Smooth muscle cell (in vitro differentiated cells): ENCODE results near the gene TPCN1. TPM values are rescaled to one million over a fixed set of nuclear protein-coding genes. Genes with fewer than 3 reads are reported as not detected.

ENCODE experiments used
- DNase-seq: peaks from one replicate; lab custom pipeline; 2025; ENCODE audit not compliant: unreplicated experiment; lab: John Stamatoyannopoulos, UW
- H2AFZ ChIP-seq: fragments of 200-600 bp; sonication (generic); 2 replicates; pipeline ENCODE4 v1.6.0; 2016; ENCODE audit warnings: antibody characterized with exemption, low read depth, mild to moderate bottlenecking
- H3F3A ChIP-seq: fragments of 200-600 bp; sonication (generic); 2 replicates; pipeline ENCODE4 v1.6.0; 2017; ENCODE audit warnings: antibody characterized with exemption, low read depth
- H3K27ac ChIP-seq: fragments of 200-600 bp; sonication (generic); 2 replicates; pipeline ENCODE4 v1.5.1; 2016; ENCODE audit warnings: low read depth, mild to moderate bottlenecking
- H3K27me3 ChIP-seq: fragments of 200-600 bp; sonication (generic); 2 replicates; pipeline ENCODE4 v1.6.1; 2016; ENCODE audit warnings: low read depth, mild to moderate bottlenecking
- H3K36me3 ChIP-seq: fragments of 200-600 bp; sonication (generic); 2 replicates; pipeline ENCODE4 v1.5.1; 2016; ENCODE audit warnings: low read depth
- H3K4me1 ChIP-seq: fragments of 200-600 bp; sonication (generic); 2 replicates; pipeline ENCODE4 v1.5.1; 2016; ENCODE audit warnings: low read depth
- H3K4me2 ChIP-seq: fragments of 200-600 bp; sonication (generic); 2 replicates; pipeline ENCODE4 v1.6.0; 2016; ENCODE audit warnings: mild to moderate bottlenecking
- H3K4me3 ChIP-seq: fragments of 200-600 bp; sonication (generic); 2 replicates; pipeline ENCODE4 v1.5.1; 2016; ENCODE audit warnings: mild to moderate bottlenecking
- H3K79me2 ChIP-seq: fragments of 200-600 bp; sonication (generic); 2 replicates; pipeline ENCODE4 v1.6.0; 2016; ENCODE audit warnings: low read depth, mild to moderate bottlenecking
- H3K9ac ChIP-seq: fragments of 200-600 bp; sonication (generic); 2 replicates; pipeline ENCODE4 v1.6.0; 2016; ENCODE audit warnings: low read depth
- H3K9me3 ChIP-seq: fragments of 200-600 bp; sonication (generic); replicated peaks from 2 replicates; pipeline ENCODE4 v1.5.1; 2016; ENCODE audit warnings: low read depth
- H4K20me1 ChIP-seq: fragments of 200-600 bp; sonication (generic); 2 replicates; pipeline ENCODE4 v1.6.0; 2016; ENCODE audit warnings: low read depth
- WGBS: methylation state at CpG from one replicate; pipeline ENCODE4 v1.1.7; 2016; ENCODE audit warnings: low lambda C conversion rate; 5-methylcytosine and 5-hydroxymethylcytosine counted together
- polyA plus RNA-seq: library from polyadenylated mRNA; unstranded; fragments of >200 nt; fragmentation: Nextera tagmentation; extraction: Ambion mirVana; gene quantifications from 2 replicates; pipeline ENCODE4 v1.2.1, GENCODE V29; 2016
- total RNA-seq: library from RNA; depleted of rRNA; stranded (reverse); fragments of >200 nt; gene quantifications from 2 replicates; pipeline ENCODE4 v1.2.3, GENCODE V29; 2014
- TF ChIP-seq, protein P1 (sequence below): fragments of 200-600 bp; sonication (generic); IDR thresholded peaks from 2 replicates; pipeline ENCODE4 v1.5.1; 2017; ENCODE audit warnings: borderline replicate concordance, mild to moderate bottlenecking, antibody characterized with exemption; ENCODE audit not compliant: insufficient read depth, poor library complexity, severe bottlenecking

TPCN1 gene
- total and polyA plus RNA-seq, 2 experiments from 2014 or later, result 12.9 to 29.2 TPM

GRCh38 chr12:113211160-113211559 lies 10.1 kb upstream of the TPCN1 start:
- Histone ChIP-seq H3K9ac (no peak overlapping the region), H3K27me3 (no peaks in the 10 kb centered on the region), H3K9me3 (no peaks in the 10 kb centered on the region), H2AFZ (no peak overlapping the region), H3K79me2 (no peaks in the 10 kb centered on the region), H3F3A (peaks cover 8% of the 10 kb centered on the region), H3K4me2 (no peak overlapping the region), H3K4me3 (no peak overlapping the region), H3K36me3 (no peaks in the 10 kb centered on the region), H3K4me1 (peaks cover 9% of the 10 kb centered on the region), H4K20me1 (no peaks in the 10 kb centered on the region), H3K27ac (no peak overlapping the region)
- TF ChIP-seq, protein P1, sequence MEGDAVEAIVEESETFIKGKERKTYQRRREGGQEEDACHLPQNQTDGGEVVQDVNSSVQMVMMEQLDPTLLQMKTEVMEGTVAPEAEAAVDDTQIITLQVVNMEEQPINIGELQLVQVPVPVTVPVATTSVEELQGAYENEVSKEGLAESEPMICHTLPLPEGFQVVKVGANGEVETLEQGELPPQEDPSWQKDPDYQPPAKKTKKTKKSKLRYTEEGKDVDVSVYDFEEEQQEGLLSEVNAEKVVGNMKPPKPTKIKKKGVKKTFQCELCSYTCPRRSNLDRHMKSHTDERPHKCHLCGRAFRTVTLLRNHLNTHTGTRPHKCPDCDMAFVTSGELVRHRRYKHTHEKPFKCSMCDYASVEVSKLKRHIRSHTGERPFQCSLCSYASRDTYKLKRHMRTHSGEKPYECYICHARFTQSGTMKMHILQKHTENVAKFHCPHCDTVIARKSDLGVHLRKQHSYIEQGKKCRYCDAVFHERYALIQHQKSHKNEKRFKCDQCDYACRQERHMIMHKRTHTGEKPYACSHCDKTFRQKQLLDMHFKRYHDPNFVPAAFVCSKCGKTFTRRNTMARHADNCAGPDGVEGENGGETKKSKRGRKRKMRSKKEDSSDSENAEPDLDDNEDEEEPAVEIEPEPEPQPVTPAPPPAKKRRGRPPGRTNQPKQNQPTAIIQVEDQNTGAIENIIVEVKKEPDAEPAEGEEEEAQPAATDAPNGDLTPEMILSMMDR, result no peak
- DNase-seq, result no peak
- 95% methylated on average over 6 of the region's 6 CpGs for WGBS

- H2AFZ ChIP-seq, result no peak overlapping the region
- H3F3A ChIP-seq, result peaks cover 3% of the 10 kb centered on the region
- H3K9me3 ChIP-seq, result no peaks in the 10 kb centered on the region
- H3K36me3 ChIP-seq, result no peaks in the 10 kb centered on the region
- no peaks in the 10 kb centered on the region for H4K20me1 ChIP-seq
- H3K4me2 ChIP-seq, result peak overlapping the region; percentile 32
- H3K4me1 ChIP-seq, result peaks cover 5% of the 10 kb centered on the region
- no peaks in the 10 kb centered on the region for H3K79me2 ChIP-seq
- H3K4me3 ChIP-seq, result no peak overlapping the region
- TF ChIP-seq, protein P1, result no peak
- WGBS, result 19% methylated on average over 5 of the region's 5 CpGs
- H3K9ac ChIP-seq, result no peak overlapping the region
- H3K27ac ChIP-seq, result peak overlapping the region; percentile 75
- no peaks in the 10 kb centered on the region for H3K27me3 ChIP-seq
- peak; percentile 10 for DNase-seq
Measured at GRCh38 chr12:113214895-113215400, 6.3 kb upstream of the TPCN1 start.

DNA sequence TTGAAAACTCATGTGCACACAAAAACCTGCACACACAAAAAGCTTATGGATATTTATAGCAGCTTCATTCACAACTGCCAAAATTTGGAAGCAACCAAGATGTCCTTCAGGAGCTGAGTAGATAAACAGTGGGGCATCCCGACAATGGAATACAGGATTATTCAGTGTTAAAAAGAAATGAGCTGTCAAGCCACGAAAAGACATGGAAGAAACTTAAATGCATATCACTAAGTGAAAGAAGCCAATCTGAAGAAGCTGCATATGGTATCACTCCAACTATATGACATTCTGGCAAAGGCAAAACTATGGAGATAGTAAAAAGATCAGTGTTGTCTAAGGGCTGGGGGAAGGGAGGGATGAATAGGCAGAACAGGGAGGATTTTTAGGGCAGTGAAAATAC lies 5.2 kb upstream of the TPCN1 start:
- no peak for DNase-seq
- no peak overlapping the region for H3K4me3 ChIP-seq
- 71% methylated on average over 2 of the region's 2 CpGs for WGBS

More for the DNA sequence above, 5.2 kb upstream of the TPCN1 start:
- TF ChIP-seq, protein P1, result no peak
- Histone ChIP-seq H3F3A (peaks cover 3% of the 10 kb centered on the region), H4K20me1 (no peaks in the 10 kb centered on the region), H2AFZ (no peak overlapping the region), H3K79me2 (no peaks in the 10 kb centered on the region), H3K9ac (no peak overlapping the region), H3K9me3 (no peaks in the 10 kb centered on the region), H3K27ac (no peak overlapping the region), H3K4me2 (no peak overlapping the region), H3K4me1 (peaks cover 5% of the 10 kb centered on the region), H3K27me3 (no peaks in the 10 kb centered on the region), H3K36me3 (no peaks in the 10 kb centered on the region)
